Thyroid gland (tissue), 4 donors: ENCODE results near the gene RHOC.

ENCODE experiments used
- POLR2A ChIP-seq, 2 donors: fragments of 450-650 bp; IDR thresholded peaks; one replicate each; pipeline ENCODE4 v1.6.1; 2017; ENCODE audit warnings: antibody characterized with exemption in 2 of 2, mild to moderate bottlenecking in 2 of 2, moderate library complexity in 1 of 2
- TF ChIP-seq, protein P1 (sequence below), 6 experiments: fragments of 200-600 bp in 3 of 6; fragments of 450-650 bp in 3 of 6; sonication (generic) in 3 of 6; IDR thresholded peaks; one replicate each; pipeline ENCODE4 v1.5.1; 2016 to 2019; ENCODE audit warnings: antibody characterized with exemption in 6 of 6, mild to moderate bottlenecking in 2 of 6, inconsistent platforms in 1 of 6, moderate library complexity in 1 of 6

GRCh38 chr1:112716133-112716720, 9.3 kb upstream of the RHOC start:
- TF ChIP-seq, protein P1, sequence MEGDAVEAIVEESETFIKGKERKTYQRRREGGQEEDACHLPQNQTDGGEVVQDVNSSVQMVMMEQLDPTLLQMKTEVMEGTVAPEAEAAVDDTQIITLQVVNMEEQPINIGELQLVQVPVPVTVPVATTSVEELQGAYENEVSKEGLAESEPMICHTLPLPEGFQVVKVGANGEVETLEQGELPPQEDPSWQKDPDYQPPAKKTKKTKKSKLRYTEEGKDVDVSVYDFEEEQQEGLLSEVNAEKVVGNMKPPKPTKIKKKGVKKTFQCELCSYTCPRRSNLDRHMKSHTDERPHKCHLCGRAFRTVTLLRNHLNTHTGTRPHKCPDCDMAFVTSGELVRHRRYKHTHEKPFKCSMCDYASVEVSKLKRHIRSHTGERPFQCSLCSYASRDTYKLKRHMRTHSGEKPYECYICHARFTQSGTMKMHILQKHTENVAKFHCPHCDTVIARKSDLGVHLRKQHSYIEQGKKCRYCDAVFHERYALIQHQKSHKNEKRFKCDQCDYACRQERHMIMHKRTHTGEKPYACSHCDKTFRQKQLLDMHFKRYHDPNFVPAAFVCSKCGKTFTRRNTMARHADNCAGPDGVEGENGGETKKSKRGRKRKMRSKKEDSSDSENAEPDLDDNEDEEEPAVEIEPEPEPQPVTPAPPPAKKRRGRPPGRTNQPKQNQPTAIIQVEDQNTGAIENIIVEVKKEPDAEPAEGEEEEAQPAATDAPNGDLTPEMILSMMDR (IDR thresholded peaks at IDR 0.05) = peak; percentile 76 to 98 (median 94)
- TF ChIP-seq POLR2A (IDR thresholded peaks at IDR 0.05) = no peak
